NCI-H2227 (cell line): ENCODE measurements around the gene PTPRN2.
"Not testable (repeated sequence)": the region's sequence is repeated elsewhere in the genome, so short reads cannot be mapped to it uniquely, and the experiment has no call there.

Experiments
- DNase-seq: peaks from one replicate; lab custom pipeline; 2025; ENCODE audit not compliant: unreplicated experiment; lab: John Stamatoyannopoulos, UW

PTPRN2 gene

GRCh38 chr7:157743781-157744525, 843.7 kb downstream of the PTPRN2 start:
- no peak for DNase-seq

- no peak for DNase-seq
Observed at GRCh38 chr7:157740251-157740798, 847.3 kb downstream of the PTPRN2 start.

DNA sequence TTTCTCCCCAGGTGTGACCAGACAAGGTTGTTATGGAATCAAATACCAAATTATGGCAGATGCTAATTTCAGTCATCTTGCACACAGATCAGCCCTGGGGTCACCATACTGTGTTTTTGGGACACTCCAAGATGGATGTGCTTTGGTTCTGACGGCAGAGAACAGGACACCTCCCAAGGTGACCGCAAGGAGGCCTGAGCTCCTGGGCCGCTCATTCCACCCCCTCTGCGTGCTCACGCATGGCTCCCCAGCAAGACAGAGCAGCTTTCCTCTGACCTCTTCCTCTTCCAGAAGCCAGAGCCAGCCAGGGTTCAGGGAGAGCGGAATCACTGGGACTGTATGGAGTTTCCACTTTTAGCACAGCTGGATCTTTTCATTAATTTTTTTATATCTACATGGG, 848.0 kb downstream of the PTPRN2 start:
- DNase-seq, result no peak

DNA sequence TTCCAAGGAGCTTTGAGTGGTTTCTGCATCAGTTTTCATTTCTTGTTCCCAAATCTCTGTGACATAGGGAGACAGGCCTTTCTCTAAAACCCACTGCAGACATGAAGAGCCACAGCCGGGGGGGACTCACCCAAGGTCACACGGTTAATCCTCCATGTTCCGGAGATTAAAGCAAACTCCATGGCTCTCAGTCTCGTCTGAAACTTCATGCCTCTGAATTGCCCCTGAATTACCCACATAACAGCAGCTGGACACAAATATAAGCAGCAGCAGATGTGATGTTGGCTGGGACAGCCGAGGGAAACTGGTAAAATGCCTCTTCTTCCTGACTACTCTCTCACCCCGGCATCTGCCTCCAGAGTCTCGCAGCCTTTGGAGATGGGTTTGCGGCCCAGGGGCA, 848.6 kb downstream of the PTPRN2 start:
- DNase-seq, result no peak

GRCh38 chr7:157738066-157738460, 849.6 kb downstream of the PTPRN2 start:
- no peak for DNase-seq

GRCh38 chr7:157737151-157738065, 850.2 kb downstream of the PTPRN2 start:
- no peak for DNase-seq

GRCh38 chr7:157736341-157736740, 851.3 kb downstream of the PTPRN2 start:
- no peak for DNase-seq

GRCh38 chr7:157735826-157736225, 851.8 kb downstream of the PTPRN2 start:
- DNase-seq, result no peak

- no peak for DNase-seq
Observed at GRCh38 chr7:157734676-157735640, 852.7 kb downstream of the PTPRN2 start.

GRCh38 chr7:157733760-157734395, 853.7 kb downstream of the PTPRN2 start:
- not testable (repeated sequence) for DNase-seq

- no peak for DNase-seq
Observed at GRCh38 chr7:157731126-157731525, 856.5 kb downstream of the PTPRN2 start.

DNA sequence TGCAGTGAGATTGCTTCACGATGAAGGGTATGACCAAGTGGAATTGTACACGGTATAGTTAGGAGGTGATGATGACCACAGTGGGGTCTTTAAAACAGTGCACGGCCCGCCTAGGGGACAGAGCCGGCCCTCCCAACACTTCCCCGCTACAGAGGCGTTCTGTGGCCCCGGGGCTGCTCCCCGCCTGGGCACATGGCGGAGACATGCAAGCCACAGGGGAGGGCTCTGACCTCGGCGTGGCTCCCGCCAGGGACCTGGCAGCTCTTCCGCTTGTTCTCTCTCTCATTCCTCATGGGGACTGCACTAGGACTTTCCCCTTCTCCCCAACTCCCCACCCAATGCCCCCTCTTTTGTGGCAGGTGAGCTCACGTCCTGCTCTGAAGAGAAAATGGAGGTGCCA, 857.0 kb downstream of the PTPRN2 start:
- DNase-seq, result no peak

GRCh38 chr7:157729566-157729965, 858.1 kb downstream of the PTPRN2 start:
- no peak for DNase-seq

DNA sequence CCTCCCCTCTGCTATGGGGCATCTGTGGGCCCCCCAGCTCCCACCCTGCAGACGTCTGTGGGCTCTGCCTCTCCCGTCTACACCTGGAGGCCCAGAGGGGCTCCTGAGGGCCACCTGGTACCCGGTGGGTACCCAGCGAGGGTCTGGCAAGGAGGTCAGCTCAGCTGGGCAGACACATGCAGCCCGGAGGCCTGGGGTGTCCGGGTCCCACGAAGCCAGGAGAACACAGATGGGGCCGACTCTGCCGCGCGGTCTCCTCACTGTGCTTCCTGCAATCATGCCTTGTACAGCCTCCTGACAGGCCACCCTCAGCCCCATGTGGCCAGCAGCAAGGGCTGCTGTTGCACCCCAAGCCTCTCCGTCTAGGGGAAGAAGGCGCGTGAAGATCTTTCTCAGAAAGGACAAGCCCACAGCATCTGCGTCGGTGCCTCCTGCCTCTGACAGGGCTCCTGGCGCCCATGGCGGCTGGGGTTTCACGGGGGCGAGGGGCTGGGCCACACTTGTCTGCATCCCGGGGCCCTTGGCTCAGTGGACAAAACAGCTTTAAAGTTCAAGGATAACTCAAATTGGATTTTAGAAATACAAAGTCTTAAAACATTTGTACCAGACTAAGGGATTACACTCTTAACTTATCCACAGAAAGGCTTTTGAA, 859.5 kb downstream of the PTPRN2 start:
- no peak for DNase-seq

- no peak for DNase-seq
Observed at GRCh38 chr7:157726764-157727163, 860.9 kb downstream of the PTPRN2 start.

DNA sequence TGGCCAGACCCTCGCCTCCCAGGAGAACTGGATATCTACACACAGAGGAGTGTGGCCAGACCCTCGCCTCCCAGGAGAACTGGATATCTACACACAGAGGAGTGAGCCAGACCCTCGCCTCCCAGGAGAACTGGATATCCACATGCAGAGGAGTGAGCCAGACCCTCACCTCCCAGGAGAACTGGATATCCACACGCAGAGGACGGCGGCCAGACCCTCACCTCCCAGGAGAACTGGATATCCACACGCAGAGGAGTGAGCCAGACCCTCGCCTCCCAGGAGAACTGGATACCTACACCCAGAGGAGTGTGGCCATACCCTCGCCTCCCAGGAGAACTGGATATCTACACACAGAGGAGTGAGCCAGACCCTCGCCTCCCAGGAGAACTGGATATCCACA, 862.3 kb downstream of the PTPRN2 start:
- DNase-seq, result not testable (repeated sequence)

GRCh38 chr7:157723205-157723604, 864.4 kb downstream of the PTPRN2 start:
- DNase-seq, result no peak

GRCh38 chr7:157722137-157723060, 865.2 kb downstream of the PTPRN2 start:
- DNase-seq, result no peak
